DOHH2 (cell line): Measurements from ENCODE around the gene IL10RB.
"Not testable (repeated sequence)": the region's sequence is repeated elsewhere in the genome, so short reads cannot be mapped to it uniquely, and the experiment has no call there.

Experiments
- H3F3A ChIP-seq: fragments of 200-600 bp; sonication (generic), shearing (Covaris generic); 2 replicates; pipeline ENCODE4 v1.6.0; 2016; ENCODE audit warnings: antibody characterized with exemption, mild to moderate bottlenecking; ENCODE audit not compliant: control insufficient read depth, insufficient read depth
- H3K27ac ChIP-seq: fragments of 200-600 bp; sonication (generic); 2 replicates; pipeline ENCODE4 v1.5.1; 2014; ENCODE audit warnings: low read depth, mild to moderate bottlenecking, low read length, moderate library complexity
- H3K27me3 ChIP-seq: fragments of 200-600 bp; sonication (generic); 2 replicates; pipeline ENCODE4 v1.6.1; 2014; ENCODE audit warnings: mild to moderate bottlenecking, low read length, mixed read lengths; ENCODE audit not compliant: control insufficient read depth
- H3K36me3 ChIP-seq: fragments of 200-600 bp; sonication (generic); 2 replicates; pipeline ENCODE4 v1.6.1; 2014; ENCODE audit warnings: mild to moderate bottlenecking, low read length, moderate library complexity, mixed read lengths; ENCODE audit not compliant: control insufficient read depth
- H3K4me1 ChIP-seq: fragments of 200-600 bp; sonication (generic); 2 replicates; pipeline ENCODE4 v1.6.1; 2014; ENCODE audit warnings: mild to moderate bottlenecking, low read length, mixed read lengths; ENCODE audit not compliant: control insufficient read depth
- H3K4me2 ChIP-seq: fragments of 200-600 bp; sonication (generic); 2 replicates; pipeline ENCODE4 v1.6.0; 2014; ENCODE audit warnings: mild to moderate bottlenecking, low read length, moderate library complexity
- H3K4me3 ChIP-seq: fragments of 200-600 bp; sonication (generic); 2 replicates; pipeline ENCODE4 v1.5.1; 2014; ENCODE audit warnings: mild to moderate bottlenecking, low read length, mixed read lengths
- H3K79me2 ChIP-seq: fragments of 200-600 bp; sonication (generic); 2 replicates; pipeline ENCODE4 v1.6.1; 2014; ENCODE audit warnings: mild to moderate bottlenecking, low read length, mixed read lengths; ENCODE audit not compliant: control insufficient read depth
- H3K9me2 ChIP-seq: fragments of 200-600 bp; sonication (generic); replicated peaks from 2 replicates; pipeline ENCODE4 v1.6.1; 2014; ENCODE audit warnings: mild to moderate bottlenecking, low read length, mixed read lengths; ENCODE audit not compliant: control insufficient read depth
- H3K9me3 ChIP-seq: fragments of 200-600 bp; sonication (generic); 2 replicates; pipeline ENCODE4 v1.6.1; 2014; ENCODE audit warnings: antibody characterized with exemption, low read length, mixed read lengths; ENCODE audit not compliant: control insufficient read depth, insufficient read depth
- H4K20me1 ChIP-seq: fragments of 200-600 bp; sonication (generic); 2 replicates; pipeline ENCODE4 v1.6.0; 2014; ENCODE audit warnings: low read depth, mild to moderate bottlenecking, antibody characterized with exemption, low read length, moderate library complexity; ENCODE audit not compliant: control insufficient read depth, insufficient read depth
- EZH2phosphoT487 ChIP-seq: fragments of 200-600 bp; sonication (generic); IDR thresholded peaks from 2 replicates; pipeline ENCODE4 v1.6.1; 2017; ENCODE audit warnings: borderline replicate concordance, mild to moderate bottlenecking, antibody characterized with exemption, low read length, moderate library complexity, mixed read lengths
- TF ChIP-seq, protein P1 (sequence below): fragments of 200-600 bp; sonication (generic); IDR thresholded peaks from one replicate; pipeline ENCODE4 v1.5.1; 2014; ENCODE audit warnings: antibody characterized with exemption, mild to moderate bottlenecking, low read depth, low read length; ENCODE audit not compliant: poor library complexity, severe bottlenecking

Gene IL10RB

GRCh38 chr21:33315946-33316710 is 50.0 kb downstream of the IL10RB start:
- no peaks in the 10 kb centered on the region for H3K79me2 ChIP-seq
- H3K4me3 ChIP-seq, result no peak overlapping the region
- H3K4me1 ChIP-seq, result peaks cover 59% of the 10 kb centered on the region
- peaks cover 12% of the 10 kb centered on the region for H3K9me3 ChIP-seq
- H3K9me2 ChIP-seq, result no peaks in the 10 kb centered on the region
- no peak overlapping the region for H3K27ac ChIP-seq
- no peak overlapping the region for H3K4me2 ChIP-seq
- H4K20me1 ChIP-seq, result no peaks in the 10 kb centered on the region
- TF ChIP-seq EZH2phosphoT487, result no peak
- TF ChIP-seq, protein P1, sequence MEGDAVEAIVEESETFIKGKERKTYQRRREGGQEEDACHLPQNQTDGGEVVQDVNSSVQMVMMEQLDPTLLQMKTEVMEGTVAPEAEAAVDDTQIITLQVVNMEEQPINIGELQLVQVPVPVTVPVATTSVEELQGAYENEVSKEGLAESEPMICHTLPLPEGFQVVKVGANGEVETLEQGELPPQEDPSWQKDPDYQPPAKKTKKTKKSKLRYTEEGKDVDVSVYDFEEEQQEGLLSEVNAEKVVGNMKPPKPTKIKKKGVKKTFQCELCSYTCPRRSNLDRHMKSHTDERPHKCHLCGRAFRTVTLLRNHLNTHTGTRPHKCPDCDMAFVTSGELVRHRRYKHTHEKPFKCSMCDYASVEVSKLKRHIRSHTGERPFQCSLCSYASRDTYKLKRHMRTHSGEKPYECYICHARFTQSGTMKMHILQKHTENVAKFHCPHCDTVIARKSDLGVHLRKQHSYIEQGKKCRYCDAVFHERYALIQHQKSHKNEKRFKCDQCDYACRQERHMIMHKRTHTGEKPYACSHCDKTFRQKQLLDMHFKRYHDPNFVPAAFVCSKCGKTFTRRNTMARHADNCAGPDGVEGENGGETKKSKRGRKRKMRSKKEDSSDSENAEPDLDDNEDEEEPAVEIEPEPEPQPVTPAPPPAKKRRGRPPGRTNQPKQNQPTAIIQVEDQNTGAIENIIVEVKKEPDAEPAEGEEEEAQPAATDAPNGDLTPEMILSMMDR, result no peak
- H3K27me3 ChIP-seq, result no peaks in the 10 kb centered on the region
- H3F3A ChIP-seq, result peaks cover 14% of the 10 kb centered on the region
- peaks cover 22% of the 10 kb centered on the region for H3K36me3 ChIP-seq

DNA sequence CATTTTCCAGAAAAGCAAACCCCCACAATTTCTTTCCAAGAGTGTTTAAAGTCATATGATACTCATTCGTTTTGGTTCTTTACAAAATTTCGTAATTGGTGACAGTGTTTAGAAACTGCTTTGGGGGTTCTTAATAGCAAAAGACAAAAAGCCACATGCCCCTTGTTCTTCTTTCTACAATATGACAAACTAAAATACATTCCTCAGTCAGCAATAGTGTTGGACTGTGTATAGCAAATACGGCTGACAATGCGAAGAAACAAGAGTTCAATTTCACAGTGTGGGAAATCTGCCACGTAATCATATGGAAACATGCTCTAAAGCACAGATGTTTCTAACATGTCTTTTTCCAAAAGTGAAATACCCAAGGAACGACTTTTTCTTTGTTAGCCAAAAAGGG is 51.0 kb downstream of the IL10RB start:
- Histone ChIP-seq H3K4me1 (peaks cover 49% of the 10 kb centered on the region), H3K9me3 (peaks cover 12% of the 10 kb centered on the region), H3K27ac (no peak overlapping the region), H3K4me2 (no peak overlapping the region), H3K36me3 (peaks cover 19% of the 10 kb centered on the region), H3K27me3 (no peaks in the 10 kb centered on the region), H4K20me1 (no peaks in the 10 kb centered on the region), H3K4me3 (no peak overlapping the region), H3F3A (peaks cover 18% of the 10 kb centered on the region), H3K9me2 (no peaks in the 10 kb centered on the region), H3K79me2 (no peaks in the 10 kb centered on the region)
- TF ChIP-seq, protein P1, result no peak

- Histone ChIP-seq H3K9me2 (no peaks in the 10 kb centered on the region), H3K27me3 (no peaks in the 10 kb centered on the region), H3F3A (peaks cover 11% of the 10 kb centered on the region), H3K36me3 (peaks cover 14% of the 10 kb centered on the region), H3K4me1 (peaks cover 41% of the 10 kb centered on the region), H3K79me2 (no peaks in the 10 kb centered on the region), H3K27ac (no peak overlapping the region), H3K4me3 (no peak overlapping the region), H3K9me3 (peaks cover 12% of the 10 kb centered on the region), H4K20me1 (no peaks in the 10 kb centered on the region), H3K4me2 (no peak overlapping the region)
- TF ChIP-seq, protein P1, result no peak
- no peak for TF ChIP-seq EZH2phosphoT487
These were observed 51.8 kb downstream of the IL10RB start for GRCh38 chr21:33317786-33318486.

DNA sequence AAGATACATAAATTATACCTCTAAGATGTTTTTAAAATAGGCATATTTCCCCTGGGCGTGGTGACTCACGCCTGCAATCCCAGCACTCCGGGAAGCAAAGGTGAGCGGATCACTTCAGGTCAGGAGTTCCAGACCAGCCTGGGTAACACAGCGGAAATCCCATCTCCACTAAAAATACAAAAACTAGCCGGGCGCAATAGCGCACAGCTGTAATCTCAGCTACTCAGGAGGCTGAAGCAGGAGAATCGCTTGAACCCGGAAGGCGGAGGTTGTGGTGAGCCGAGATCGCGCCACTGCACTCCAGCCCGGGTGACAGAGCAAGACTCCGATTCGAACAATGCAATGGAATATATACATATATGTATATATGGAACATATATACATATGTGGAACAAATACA is 54.8 kb downstream of the IL10RB start:
- H3K4me3 ChIP-seq, H4K20me1 ChIP-seq, H3K27me3 ChIP-seq, H3K4me2 ChIP-seq, H3K9me2 ChIP-seq, H3K27ac ChIP-seq, H3K9me3 ChIP-seq: not testable (repeated sequence)
- Histone ChIP-seq H3K79me2 (peaks cover 23% of the 10 kb centered on the region), H3K4me1 (peaks cover 20% of the 10 kb centered on the region), H3K36me3 (peaks cover 15% of the 10 kb centered on the region), H3F3A (peaks cover 10% of the 10 kb centered on the region)

DNA sequence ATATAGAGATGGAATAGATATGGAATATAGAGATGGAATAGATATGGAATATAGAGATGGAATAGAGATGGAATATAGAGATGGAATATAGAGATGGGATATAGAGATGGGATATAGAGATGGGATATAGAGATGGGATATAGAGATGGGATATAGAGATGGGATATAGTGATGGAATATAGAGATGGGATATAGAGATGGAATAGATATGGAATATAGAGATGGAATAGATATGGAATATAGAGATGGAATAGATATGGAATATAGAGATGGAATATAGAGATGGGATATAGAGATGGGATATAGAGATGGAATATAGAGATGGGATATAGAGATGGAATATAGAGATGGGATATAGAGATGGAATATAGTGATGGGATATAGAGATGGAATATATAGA is 57.4 kb downstream of the IL10RB start:
- H3K27ac ChIP-seq, result peak overlapping the region; percentile 89
- peaks cover 33% of the 10 kb centered on the region for H3K36me3 ChIP-seq
- H3F3A ChIP-seq, result peaks cover 10% of the 10 kb centered on the region
- not testable (repeated sequence) for H3K9me3 ChIP-seq, H4K20me1 ChIP-seq, H3K9me2 ChIP-seq, H3K27me3 ChIP-seq
- H3K4me3 ChIP-seq, result peak overlapping the region; percentile 98
- H3K4me1 ChIP-seq, result peaks cover 34% of the 10 kb centered on the region
- peak overlapping the region; percentile 84 for H3K4me2 ChIP-seq
- peaks cover 49% of the 10 kb centered on the region for H3K79me2 ChIP-seq
